IPS-18a (cell line): ENCODE results near the gene REG4.
"Not testable (repeated sequence)": the region's sequence is repeated elsewhere in the genome, so short reads cannot be mapped to it uniquely, and the experiment has no call there.

Source experiments
- H3K27ac ChIP-seq: one replicate; pipeline ENCODE4 v1.5.1; 2013; ENCODE audit warnings: low read length
- H3K27me3 ChIP-seq: one replicate; pipeline ENCODE4 v1.6.1; 2013; ENCODE audit warnings: mild to moderate bottlenecking, low read length; ENCODE audit not compliant: control insufficient read depth, insufficient read depth
- H3K36me3 ChIP-seq: one replicate; pipeline ENCODE4 v1.6.1; 2013; ENCODE audit warnings: low read depth, low read length; ENCODE audit not compliant: control insufficient read depth
- H3K4me1 ChIP-seq: one replicate; pipeline ENCODE4 v1.6.1; 2013; ENCODE audit warnings: low read depth, low read length; ENCODE audit not compliant: control insufficient read depth
- H3K4me3 ChIP-seq: one replicate; pipeline ENCODE4 v1.5.1; 2013; ENCODE audit warnings: low read length
- H3K9ac ChIP-seq: one replicate; pipeline ENCODE4 v1.6.1; 2013; ENCODE audit warnings: mild to moderate bottlenecking, low read length, moderate library complexity
- H3K9me3 ChIP-seq: one replicate; pipeline ENCODE4 v1.6.1; 2013; ENCODE audit warnings: low read depth, low read length; ENCODE audit not compliant: control insufficient read depth

Gene REG4

GRCh38 chr1:119790451-119791198 is 20.6 kb downstream of the REG4 start:
- H3K4me3 ChIP-seq: no peak overlapping the region

GRCh38 chr1:119787776-119788175 is 23.5 kb downstream of the REG4 start:
- H3K27ac ChIP-seq: no peak overlapping the region
- no peak overlapping the region for H3K4me3 ChIP-seq
- no peaks in the 10 kb centered on the region for H3K9me3 ChIP-seq

More at GRCh38 chr1:119790451-119791198, 20.6 kb downstream of the REG4 start:
- Histone ChIP-seq H3K36me3 (no peaks in the 10 kb centered on the region), H3K9ac (no peak overlapping the region), H3K27ac (no peak overlapping the region), H3K9me3 (no peaks in the 10 kb centered on the region), H3K27me3 (no peaks in the 10 kb centered on the region), H3K4me1 (no peaks in the 10 kb centered on the region)

GRCh38 chr1:119786473-119787050 is 24.7 kb downstream of the REG4 start:
- not testable (repeated sequence) for H3K27me3 ChIP-seq, H3K4me1 ChIP-seq, H3K9ac ChIP-seq, H3K36me3 ChIP-seq, H3K9me3 ChIP-seq, H3K27ac ChIP-seq, H3K4me3 ChIP-seq

More at GRCh38 chr1:119787776-119788175, 23.5 kb downstream of the REG4 start:
- no peaks in the 10 kb centered on the region for H3K4me1 ChIP-seq
- H3K27me3 ChIP-seq: no peaks in the 10 kb centered on the region
- no peak overlapping the region for H3K9ac ChIP-seq
- no peaks in the 10 kb centered on the region for H3K36me3 ChIP-seq

GRCh38 chr1:119786046-119786445 is 25.2 kb downstream of the REG4 start:
- not testable (repeated sequence) for H3K27me3 ChIP-seq, H3K9ac ChIP-seq, H3K4me1 ChIP-seq, H3K36me3 ChIP-seq, H3K4me3 ChIP-seq, H3K27ac ChIP-seq, H3K9me3 ChIP-seq

- Histone ChIP-seq H3K36me3 (no peaks in the 10 kb centered on the region), H3K9ac (no peak overlapping the region), H3K27me3 (no peaks in the 10 kb centered on the region), H3K9me3 (no peaks in the 10 kb centered on the region), H3K4me3 (no peak overlapping the region), H3K27ac (no peak overlapping the region), H3K4me1 (no peaks in the 10 kb centered on the region)
Measured at GRCh38 chr1:119784191-119784781, 27.0 kb downstream of the REG4 start.

- no peak overlapping the region for H3K9ac ChIP-seq
- no peaks in the 10 kb centered on the region for H3K27me3 ChIP-seq
- no peaks in the 10 kb centered on the region for H3K4me1 ChIP-seq
- no peaks in the 10 kb centered on the region for H3K36me3 ChIP-seq
- H3K4me3 ChIP-seq: no peak overlapping the region
- H3K27ac ChIP-seq: no peak overlapping the region
- no peaks in the 10 kb centered on the region for H3K9me3 ChIP-seq
Measured at GRCh38 chr1:119783354-119784185, 27.7 kb downstream of the REG4 start.

GRCh38 chr1:119782631-119783325 is 28.5 kb downstream of the REG4 start:
- no peaks in the 10 kb centered on the region for H3K36me3 ChIP-seq
- H3K4me3 ChIP-seq: no peak overlapping the region
- no peak overlapping the region for H3K27ac ChIP-seq
- H3K27me3 ChIP-seq: no peaks in the 10 kb centered on the region
- H3K9me3 ChIP-seq: no peaks in the 10 kb centered on the region
- H3K4me1 ChIP-seq: no peaks in the 10 kb centered on the region
- H3K9ac ChIP-seq: no peak overlapping the region

- no peaks in the 10 kb centered on the region for H3K9me3 ChIP-seq
- no peaks in the 10 kb centered on the region for H3K27me3 ChIP-seq
- no peaks in the 10 kb centered on the region for H3K4me1 ChIP-seq
Measured at GRCh38 chr1:119781434-119782210, 29.6 kb downstream of the REG4 start.

GRCh38 chr1:119779869-119780356 is 31.3 kb downstream of the REG4 start:
- no peaks in the 10 kb centered on the region for H3K27me3 ChIP-seq
- H3K4me3 ChIP-seq: no peak overlapping the region
- H3K9ac ChIP-seq: no peak overlapping the region
- no peaks in the 10 kb centered on the region for H3K36me3 ChIP-seq
- H3K27ac ChIP-seq: no peak overlapping the region
- H3K4me1 ChIP-seq: no peaks in the 10 kb centered on the region
- H3K9me3 ChIP-seq: no peaks in the 10 kb centered on the region

More at GRCh38 chr1:119781434-119782210, 29.6 kb downstream of the REG4 start:
- Histone ChIP-seq H3K36me3 (no peaks in the 10 kb centered on the region), H3K27ac (no peak overlapping the region), H3K9ac (no peak overlapping the region), H3K4me3 (no peak overlapping the region)

GRCh38 chr1:119778886-119779560 is 32.2 kb downstream of the REG4 start:
- H3K9ac ChIP-seq: no peak overlapping the region
- H3K36me3 ChIP-seq: no peaks in the 10 kb centered on the region
- no peaks in the 10 kb centered on the region for H3K9me3 ChIP-seq
- no peak overlapping the region for H3K27ac ChIP-seq
- no peak overlapping the region for H3K4me3 ChIP-seq
- H3K27me3 ChIP-seq: no peaks in the 10 kb centered on the region
- no peaks in the 10 kb centered on the region for H3K4me1 ChIP-seq
